ENCODE measurements around the gene HEATR5A.

- TF ChIP-seq EZH2 (IDR thresholded peaks at IDR 0.05; ENCODE audit: low read length, missing control alignments), result no peak
- no peak for TF ChIP-seq CTCF (conservative IDR thresholded peaks at IDR 0.05 in 1 of 2, IDR thresholded peaks at IDR 0.05 in 1 of 2; ENCODE audit: low read depth in 1 of 2, low read length in 2 of 2)
Observed at GRCh38 chr14:31414190-31414833, 6.0 kb downstream of the HEATR5A start.

Data from fibroblast of lung (primary cell).